ENCODE results near the gene IQSEC3.
A peak's percentile ranks its signal among the peaks of the same experiment; 100 is the strongest.

The IQSEC3 gene

DNA sequence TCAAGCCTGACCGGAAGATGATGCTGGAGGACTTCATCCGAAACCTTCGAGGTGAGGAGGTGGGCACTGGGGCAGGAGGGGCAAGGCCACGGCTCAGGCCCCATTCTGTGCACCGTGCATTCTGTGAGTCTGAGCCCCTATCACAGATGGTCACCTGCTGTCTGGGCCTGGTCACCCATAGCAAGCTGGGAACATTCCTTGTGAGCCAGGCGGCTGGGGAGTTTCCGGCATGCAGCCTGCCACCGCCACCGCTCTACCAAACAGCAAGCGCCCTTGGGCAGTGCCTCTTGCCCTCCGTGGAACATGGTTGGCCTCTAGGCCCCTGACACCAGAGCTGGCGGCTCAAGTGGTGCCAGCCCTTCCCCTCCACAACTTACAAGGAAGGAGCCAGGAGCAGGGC is 91.1 kb downstream of the IQSEC3 start:
- H3K9me3 ChIP-seq (ENCODE audit: control insufficient read depth, insufficient read depth, low read depth, low read length), result no peaks in the 10 kb centered on the region
- H3K4me3 ChIP-seq (ENCODE audit: low read depth, low read length), result no peak overlapping the region
- H3K4me1 ChIP-seq (ENCODE audit: control insufficient read depth, insufficient read depth, low read length), result no peaks in the 10 kb centered on the region
- POLR2A ChIA-PET, result no interaction called here
- CTCF ChIA-PET, result interaction anchor here (0.8 to 0.9 kb wide), 2 partner anchors 13 to 30 kb away, joined by 3 to 4 read pairs; no protein-coding TSS in a partner anchor
- no peak overlapping the region for H3K27ac ChIP-seq (ENCODE audit: extremely low read depth, low read depth, low read length)
- no peaks in the 10 kb centered on the region for H3K36me3 ChIP-seq (ENCODE audit: control insufficient read depth in 2 of 2, insufficient read depth in 1 of 2, low read length in 2 of 2)
- TF ChIP-seq, protein P1, sequence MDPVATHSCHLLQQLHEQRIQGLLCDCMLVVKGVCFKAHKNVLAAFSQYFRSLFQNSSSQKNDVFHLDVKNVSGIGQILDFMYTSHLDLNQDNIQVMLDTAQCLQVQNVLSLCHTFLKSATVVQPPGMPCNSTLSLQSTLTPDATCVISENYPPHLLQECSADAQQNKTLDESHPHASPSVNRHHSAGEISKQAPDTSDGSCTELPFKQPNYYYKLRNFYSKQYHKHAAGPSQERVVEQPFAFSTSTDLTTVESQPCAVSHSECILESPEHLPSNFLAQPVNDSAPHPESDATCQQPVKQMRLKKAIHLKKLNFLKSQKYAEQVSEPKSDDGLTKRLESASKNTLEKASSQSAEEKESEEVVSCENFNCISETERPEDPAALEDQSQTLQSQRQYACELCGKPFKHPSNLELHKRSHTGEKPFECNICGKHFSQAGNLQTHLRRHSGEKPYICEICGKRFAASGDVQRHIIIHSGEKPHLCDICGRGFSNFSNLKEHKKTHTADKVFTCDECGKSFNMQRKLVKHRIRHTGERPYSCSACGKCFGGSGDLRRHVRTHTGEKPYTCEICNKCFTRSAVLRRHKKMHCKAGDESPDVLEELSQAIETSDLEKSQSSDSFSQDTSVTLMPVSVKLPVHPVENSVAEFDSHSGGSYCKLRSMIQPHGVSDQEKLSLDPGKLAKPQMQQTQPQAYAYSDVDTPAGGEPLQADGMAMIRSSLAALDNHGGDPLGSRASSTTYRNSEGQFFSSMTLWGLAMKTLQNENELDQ (tag by site-specific recombination; IDR thresholded peaks at IDR 0.05; ENCODE audit: low read depth), result no peak
- no peak for TF ChIP-seq ZNF48 (tag by site-specific recombination; IDR thresholded peaks at IDR 0.05)
- no peak for TF ChIP-seq HIC1 (tag by site-specific recombination; IDR thresholded peaks at IDR 0.05)

DNA sequence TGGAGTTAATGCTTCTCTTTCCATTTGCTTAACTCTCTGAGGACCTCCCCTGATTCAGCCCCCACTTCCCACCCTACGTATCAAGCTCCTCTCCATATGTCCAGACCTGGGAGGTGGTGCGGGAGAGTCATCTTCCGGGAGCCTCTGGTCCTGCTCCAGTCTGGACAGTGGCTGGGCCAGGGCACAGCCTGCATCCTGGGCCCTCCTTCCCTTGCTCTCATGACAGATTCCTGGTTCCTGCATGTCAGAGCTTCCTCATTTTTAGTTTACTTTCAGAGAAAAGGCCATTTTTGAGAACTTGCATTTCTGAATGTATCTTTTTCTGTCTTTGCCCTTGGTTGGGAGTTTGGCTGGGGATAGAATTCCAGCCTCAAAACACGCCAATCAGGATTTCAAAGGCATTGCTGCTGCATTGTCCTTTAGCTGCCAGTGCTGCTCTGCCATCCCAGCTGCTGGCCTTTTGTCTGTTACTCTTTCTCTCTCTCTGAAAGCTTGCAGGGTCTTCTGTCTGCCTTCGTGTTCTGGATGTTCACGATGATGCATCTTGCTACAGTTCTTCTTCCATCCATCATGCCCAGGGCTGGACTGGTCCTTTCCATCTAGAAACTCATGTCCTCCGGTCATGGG is 92.7 kb downstream of the IQSEC3 start:
- TF ChIP-seq YY2 (tag by site-specific recombination; IDR thresholded peaks at IDR 0.05) (no peak), ZBTB17 (tag by site-specific recombination; IDR thresholded peaks at IDR 0.05) (0 out of 2 replicates have a peak, but pooled peaks have one; percentile 13), ZNF600 (tag by site-specific recombination; IDR thresholded peaks at IDR 0.05) (peak; percentile 52)
- ChIA-PET POLR2A (no interaction called here), CTCF (interaction anchor here (0.5 to 0.6 kb wide), 2 partner anchors 9 to 11 kb away, joined by 3 to 7 read pairs; no protein-coding TSS in a partner anchor)

GRCh38 chr12:160858-161257 is 94.3 kb downstream of the IQSEC3 start:
- Histone ChIP-seq H3K9me3 (ENCODE audit: control insufficient read depth, insufficient read depth, low read depth, low read length) (no peaks in the 10 kb centered on the region), H3K4me1 (ENCODE audit: control insufficient read depth, insufficient read depth, low read length) (no peaks in the 10 kb centered on the region), H3K4me3 (ENCODE audit: low read depth, low read length) (no peak overlapping the region), H3K27ac (ENCODE audit: extremely low read depth, low read depth, low read length) (no peak overlapping the region), H3K36me3 (ENCODE audit: control insufficient read depth in 2 of 2, insufficient read depth in 1 of 2, low read length in 2 of 2) (no peaks in the 10 kb centered on the region)
- ChIA-PET CTCF (interaction anchor here (0.7 kb wide), 1 partner anchor 83 kb away, joined by 3 read pairs; no protein-coding TSS in a partner anchor), POLR2A (no interaction called here)
- no peak for TF ChIP-seq ZNF280D (tag by site-specific recombination; IDR thresholded peaks at IDR 0.05)
- no peak for TF ChIP-seq GLIS2 (tag by site-specific recombination; IDR thresholded peaks at IDR 0.05)
- TF ChIP-seq ZNF2 (tag by site-specific recombination; IDR thresholded peaks at IDR 0.05), result no peak
- TF ChIP-seq ZNF302 (tag by site-specific recombination; IDR thresholded peaks at IDR 0.05; ENCODE audit: low read depth), result no peak
- no peak for TF ChIP-seq ZNF19 (tag by site-specific recombination; IDR thresholded peaks at IDR 0.05; ENCODE audit: low read depth)

More for the DNA sequence above, 92.7 kb downstream of the IQSEC3 start:
- Histone ChIP-seq H3K27ac (ENCODE audit: extremely low read depth, low read depth, low read length) (no peak overlapping the region), H3K9me3 (ENCODE audit: control insufficient read depth, insufficient read depth, low read depth, low read length) (no peaks in the 10 kb centered on the region), H3K4me1 (ENCODE audit: control insufficient read depth, insufficient read depth, low read length) (no peaks in the 10 kb centered on the region), H3K4me3 (ENCODE audit: low read depth, low read length) (no peak overlapping the region), H3K36me3 (ENCODE audit: control insufficient read depth in 2 of 2, insufficient read depth in 1 of 2, low read length in 2 of 2) (no peaks in the 10 kb centered on the region)
